ENCODE data around the gene NPAS3.

DNA sequence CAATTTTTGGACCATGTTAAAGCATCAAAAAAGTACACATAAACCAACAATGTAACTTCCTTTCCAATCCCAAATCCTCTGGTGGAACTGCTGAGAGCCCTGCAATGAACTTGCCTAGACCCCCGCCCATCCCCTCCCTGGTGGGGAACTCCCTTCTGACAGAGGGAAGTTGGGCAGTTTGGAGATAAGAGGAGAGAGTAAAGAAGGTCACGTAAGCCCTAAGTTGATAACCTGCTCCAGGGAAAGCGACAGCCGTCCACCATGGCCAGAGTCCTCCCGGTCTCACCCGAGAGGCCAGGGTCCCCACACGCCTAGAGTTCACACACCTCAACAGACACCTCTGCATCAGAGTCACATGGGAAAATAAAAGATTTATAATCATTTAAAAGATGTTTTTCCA, 873.5 kb downstream of the NPAS3 start:
- TF ChIP-seq CHD2 (IDR thresholded peaks at IDR 0.05; ENCODE audit: low read length) (no peak), BCL11A (IDR thresholded peaks at IDR 0.05; ENCODE audit: low read depth in 2 of 2, low read length in 2 of 2) (no peak), JUND (IDR thresholded peaks at IDR 0.05; ENCODE audit: low read length) (no peak)
- TF ChIP-seq, protein P1, sequence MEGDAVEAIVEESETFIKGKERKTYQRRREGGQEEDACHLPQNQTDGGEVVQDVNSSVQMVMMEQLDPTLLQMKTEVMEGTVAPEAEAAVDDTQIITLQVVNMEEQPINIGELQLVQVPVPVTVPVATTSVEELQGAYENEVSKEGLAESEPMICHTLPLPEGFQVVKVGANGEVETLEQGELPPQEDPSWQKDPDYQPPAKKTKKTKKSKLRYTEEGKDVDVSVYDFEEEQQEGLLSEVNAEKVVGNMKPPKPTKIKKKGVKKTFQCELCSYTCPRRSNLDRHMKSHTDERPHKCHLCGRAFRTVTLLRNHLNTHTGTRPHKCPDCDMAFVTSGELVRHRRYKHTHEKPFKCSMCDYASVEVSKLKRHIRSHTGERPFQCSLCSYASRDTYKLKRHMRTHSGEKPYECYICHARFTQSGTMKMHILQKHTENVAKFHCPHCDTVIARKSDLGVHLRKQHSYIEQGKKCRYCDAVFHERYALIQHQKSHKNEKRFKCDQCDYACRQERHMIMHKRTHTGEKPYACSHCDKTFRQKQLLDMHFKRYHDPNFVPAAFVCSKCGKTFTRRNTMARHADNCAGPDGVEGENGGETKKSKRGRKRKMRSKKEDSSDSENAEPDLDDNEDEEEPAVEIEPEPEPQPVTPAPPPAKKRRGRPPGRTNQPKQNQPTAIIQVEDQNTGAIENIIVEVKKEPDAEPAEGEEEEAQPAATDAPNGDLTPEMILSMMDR (IDR thresholded peaks at IDR 0.05; ENCODE audit: control extremely low read depth in 1 of 3, insufficient read depth in 1 of 3, low read depth in 1 of 3, low read length in 3 of 3), result no peak

Data from H1 (cell line).